HepG2 (cell line): ENCODE measurements around the gene PTGIR. TPM values are rescaled to one million over a fixed set of nuclear protein-coding genes. Genes with fewer than 3 reads are reported as not detected.

Source experiments
- ATF2 ChIP-seq: sonication (generic); formaldehyde crosslinking; IDR thresholded peaks from 2 replicates; pipeline ENCODE4 v1.4.0; 2020; ENCODE audit warnings: missing genetic modification reagents
- ATF6 ChIP-seq: sonication (generic); formaldehyde crosslinking; conservative IDR thresholded peaks from 2 replicates; pipeline ENCODE4 v1.4.0; 2020; ENCODE audit warnings: missing genetic modification reagents
- BORCS8-MEF2B ChIP-seq: sonication (generic); formaldehyde crosslinking; IDR thresholded peaks from 2 replicates; pipeline ENCODE4 v1.8.0; 2022; ENCODE audit warnings: mild to moderate bottlenecking, missing genetic modification reagents
- BRCA1 ChIP-seq: sonication (generic); formaldehyde crosslinking; IDR thresholded peaks from 2 replicates; pipeline ENCODE4 v1.4.0; 2020; ENCODE audit warnings: missing genetic modification reagents
- HOXA3 ChIP-seq: sonication (generic); formaldehyde crosslinking; IDR thresholded peaks from 2 replicates; pipeline ENCODE4 v1.5.0; 2020; ENCODE audit warnings: missing genetic modification reagents
- KDM3A ChIP-seq: IDR thresholded peaks from 2 replicates; pipeline ENCODE4 v1.6.1; 2018; ENCODE audit warnings: low read depth, missing compliant biosample characterization
- MAFK ChIP-seq, 2 experiments: IDR thresholded peaks in 1 of 2; conservative IDR thresholded peaks in 1 of 2; 2 replicates each; pipeline ENCODE4 v1.6.1; 2011; ENCODE audit warnings: improper control_type of control experiment in 2 of 2, low read length in 2 of 2
- MEIS2 ChIP-seq: sonication (generic); formaldehyde crosslinking; IDR thresholded peaks from 2 replicates; pipeline ENCODE4 v1.9.0; 2021; ENCODE audit warnings: mild to moderate bottlenecking, missing genetic modification reagents
- NFATC3 ChIP-seq: sonication (generic); formaldehyde crosslinking; IDR thresholded peaks from 2 replicates; pipeline ENCODE4 v1.5.1; 2020; ENCODE audit warnings: mild to moderate bottlenecking, missing genetic modification reagents
- PLSCR1 ChIP-seq: sonication (generic); formaldehyde crosslinking; IDR thresholded peaks from 2 replicates; pipeline ENCODE4 v1.5.0; 2020; ENCODE audit warnings: missing genetic modification reagents, mild to moderate bottlenecking, borderline replicate concordance
- RFX1 ChIP-seq: fragments of 450-650 bp; IDR thresholded peaks from 2 replicates; pipeline ENCODE4 v1.6.1; 2017
- SIN3B ChIP-seq: fragments of 150-350 bp; IDR thresholded peaks from 2 replicates; pipeline ENCODE4 v1.6.1; 2014; ENCODE audit warnings: low read length
- SNRNP70 ChIP-seq: fragments of 200-400 bp; formaldehyde crosslinking; IDR thresholded peaks from 2 replicates; pipeline ENCODE4 v1.6.1; 2017; ENCODE audit warnings: mild to moderate bottlenecking, low read depth, low read length, moderate library complexity
- TAF15 ChIP-seq: fragments of 200-400 bp; formaldehyde crosslinking; IDR thresholded peaks from one replicate; pipeline ENCODE4 v1.6.1; 2018; ENCODE audit warnings: mild to moderate bottlenecking, low read depth, low read length; ENCODE audit not compliant: poor library complexity, severe bottlenecking
- TIGD3 ChIP-seq: sonication (generic); formaldehyde crosslinking; IDR thresholded peaks from 2 replicates; pipeline ENCODE4 v1.5.1; 2020; ENCODE audit warnings: mild to moderate bottlenecking, missing genetic modification reagents, borderline replicate concordance
- ZFP82 ChIP-seq: sonication (generic); formaldehyde crosslinking; IDR thresholded peaks from 2 replicates; pipeline ENCODE4 v1.5.1; 2020; ENCODE audit warnings: mild to moderate bottlenecking, missing genetic modification reagents, borderline replicate concordance
- ZNF574 ChIP-seq: sonication (generic); formaldehyde crosslinking; IDR thresholded peaks from 2 replicates; pipeline ENCODE4 v1.4.0; 2020; ENCODE audit warnings: missing genetic modification reagents
- ZNF614 ChIP-seq: IDR thresholded peaks from 2 replicates; pipeline ENCODE4 v1.6.1; 2018; ENCODE audit warnings: missing biosample characterization, missing genetic modification reagents, inconsistent platforms, borderline replicate concordance
- ZNF629 ChIP-seq: sonication (generic); formaldehyde crosslinking; conservative IDR thresholded peaks from 2 replicates; pipeline ENCODE4 v1.5.0; 2020; ENCODE audit warnings: missing genetic modification reagents
- ZSCAN21 ChIP-seq: sonication (generic); formaldehyde crosslinking; IDR thresholded peaks from 2 replicates; pipeline ENCODE4 v1.8.0; 2022; ENCODE audit warnings: mild to moderate bottlenecking, missing genetic modification reagents, moderate library complexity, borderline replicate concordance
- polyA plus RNA-seq, 8 experiments: library from polyadenylated mRNA; depleted of rRNA in 3 of 8; stranded (reverse) in 7 of 8; unstranded in 1 of 8; fragments of >200 nt; fragmentation: Illumina TruSeq in 4 of 8; extraction: Trizol in 4 of 8; gene quantifications; 2 replicates each; pipeline versions ENCODE4 v1.2.1 to v1.2.3, GENCODE V29; 2011 to 2016; ENCODE audit warnings: low read depth in 4 of 8, missing spikeins in 1 of 8, mixed read lengths in 1 of 8; ENCODE audit not compliant: insufficient read depth in 1 of 8
- total RNA-seq, 5 experiments: library from RNA; depleted of rRNA; stranded (reverse); fragments of >200 nt; fragmentation: Illumina TruSeq; extraction: Trizol; gene quantifications; 2 replicates each; pipeline ENCODE4 v1.2.3, GENCODE V29; 2016; ENCODE audit warnings: low read depth in 1 of 5

PTGIR gene
- total and polyA plus RNA-seq, 2 of the 13 experiments (the other 11 are each of a cell fraction or from before 2014, with no cell fraction given), result not detected

GRCh38 chr19:46600384-46601317 lies 24.2 kb downstream of the PTGIR start (continued):
- no peak; the same call in 1 of the 2 replicates for TF ChIP-seq ATF2 (CRISPR knock-in tag)
- no peak for TF ChIP-seq ZNF614
- TF ChIP-seq SNRNP70, result no peak
- no peak for TF ChIP-seq ATF6 (CRISPR knock-in tag)
- no peak for TF ChIP-seq ZSCAN21
- no peak for TF ChIP-seq TAF15
- TF ChIP-seq PLSCR1 (CRISPR knock-in tag), result no peak
- 0 out of 2 replicates have a peak, but pooled peaks have one; percentile 51 for TF ChIP-seq SIN3B
- no peak for TF ChIP-seq TIGD3
- peak; percentile 71; the same call in 1 of the 2 replicates for TF ChIP-seq MEIS2 (CRISPR knock-in tag)
- 0 out of 2 replicates have a peak, but pooled peaks have one; percentile 23 for TF ChIP-seq ZNF629 (CRISPR knock-in tag)
- no peak; the same call in 1 of the 2 replicates for TF ChIP-seq ZFP82 (CRISPR knock-in tag)
- no peak for TF ChIP-seq RFX1
- peak; percentile 88 for TF ChIP-seq HOXA3 (CRISPR knock-in tag)
- TF ChIP-seq MAFK (conservative IDR thresholded peaks at IDR 0.05 in 1 of 2, IDR thresholded peaks at IDR 0.05 in 1 of 2; ENCODE audit: low read length in 2 of 2), result no peak
- TF ChIP-seq BRCA1, result no peak
- TF ChIP-seq NFATC3 (CRISPR knock-in tag), result no peak
- no peak for TF ChIP-seq BORCS8-MEF2B (CRISPR knock-in tag)
- TF ChIP-seq ZNF574 (CRISPR knock-in tag), result peak; percentile 71
- TF ChIP-seq KDM3A (CRISPR knock-in tag), result peak; percentile 93
